Ammon's horn (tissue), 1 donor: ENCODE measurements around the gene DENND4C.

Experiments used
- DNase-seq: peaks from one replicate; pipeline ENCODE4 v3.0.0-alpha.2; 2016; ENCODE audit warnings: low spot score

The DENND4C gene

DNA sequence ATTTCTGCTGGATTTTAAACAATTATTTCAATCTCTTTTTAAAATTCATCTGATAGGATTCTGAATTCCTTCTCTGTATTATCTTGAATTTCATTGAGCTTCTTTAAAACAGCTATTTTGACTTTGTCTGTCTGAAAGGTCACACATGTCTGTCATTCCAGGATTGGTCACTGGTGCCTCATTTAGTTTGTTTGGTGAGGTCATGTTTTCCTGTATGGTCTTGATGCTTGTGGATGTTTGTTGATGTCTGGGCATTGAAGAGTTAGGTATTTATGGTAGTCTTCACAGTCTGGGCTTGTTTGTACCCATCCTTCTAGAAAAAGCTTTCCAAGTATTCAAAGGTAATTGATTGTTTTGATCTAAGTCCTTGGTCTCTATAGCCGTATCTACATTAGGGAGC is 39.1 kb downstream of the DENND4C start:
- DNase-seq: no peak

DNA sequence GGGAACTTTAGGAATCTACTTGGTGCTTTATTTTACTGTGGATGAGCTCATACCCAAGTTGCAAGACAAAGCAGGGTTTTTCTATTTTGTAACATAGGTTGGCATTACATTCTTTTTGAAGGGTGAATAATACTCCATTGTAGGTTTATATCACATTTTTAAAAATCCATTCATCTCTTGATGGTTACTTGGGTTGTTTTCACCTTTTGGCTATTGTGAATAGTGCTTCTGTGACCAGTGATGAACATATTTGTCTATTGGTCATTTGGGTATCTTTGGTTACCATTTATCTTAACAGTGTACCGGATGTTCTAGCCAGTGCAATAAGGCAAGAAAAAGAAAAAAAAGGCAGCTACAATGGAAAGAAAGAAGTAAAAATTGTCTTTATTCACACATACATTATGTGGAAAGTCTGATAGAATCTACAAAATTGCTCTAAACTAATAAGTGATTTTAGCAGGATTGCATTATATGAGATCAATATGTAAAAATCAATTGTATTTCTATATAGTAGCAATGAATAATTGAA is 40.0 kb downstream of the DENND4C start:
- no peak for DNase-seq

DNA sequence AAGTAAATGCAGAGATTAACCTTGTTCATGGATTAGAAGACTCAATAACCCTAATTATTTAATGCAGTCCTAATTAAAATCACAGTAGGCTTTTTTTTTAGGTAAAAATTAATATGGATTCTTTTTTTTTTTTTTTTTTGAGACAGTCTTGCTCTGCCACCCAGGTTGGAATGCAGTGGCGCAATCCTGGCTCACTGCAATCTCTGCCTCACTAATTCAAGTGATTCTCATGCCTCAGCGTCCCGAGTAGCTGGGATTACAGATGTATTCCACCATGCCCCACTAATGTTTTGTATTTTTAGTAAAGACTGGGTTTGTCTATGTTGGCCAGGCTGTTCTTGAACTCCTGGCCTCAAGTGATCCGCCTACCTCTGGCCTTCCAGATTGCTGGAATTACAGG is 40.6 kb downstream of the DENND4C start:
- DNase-seq: no peak

DNA sequence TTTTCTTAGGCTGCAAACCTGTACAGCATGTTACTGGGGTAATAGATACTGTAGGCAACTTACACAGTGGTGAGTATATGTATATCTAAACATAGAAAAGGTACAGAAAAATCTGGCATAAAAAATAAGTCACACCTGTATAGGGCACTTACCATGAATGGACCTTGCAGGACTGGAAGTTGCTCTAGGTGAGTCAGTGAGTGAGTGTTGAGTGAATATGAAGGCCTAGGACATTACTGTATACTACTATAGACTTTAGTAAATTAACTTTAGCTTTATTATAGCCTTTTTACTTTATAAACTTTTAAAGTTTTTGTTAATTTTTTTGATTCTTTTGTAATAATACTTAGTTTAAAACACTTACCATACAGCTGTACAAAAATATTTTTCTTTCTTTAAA is 51.3 kb downstream of the DENND4C start:
- no peak for DNase-seq

DNA sequence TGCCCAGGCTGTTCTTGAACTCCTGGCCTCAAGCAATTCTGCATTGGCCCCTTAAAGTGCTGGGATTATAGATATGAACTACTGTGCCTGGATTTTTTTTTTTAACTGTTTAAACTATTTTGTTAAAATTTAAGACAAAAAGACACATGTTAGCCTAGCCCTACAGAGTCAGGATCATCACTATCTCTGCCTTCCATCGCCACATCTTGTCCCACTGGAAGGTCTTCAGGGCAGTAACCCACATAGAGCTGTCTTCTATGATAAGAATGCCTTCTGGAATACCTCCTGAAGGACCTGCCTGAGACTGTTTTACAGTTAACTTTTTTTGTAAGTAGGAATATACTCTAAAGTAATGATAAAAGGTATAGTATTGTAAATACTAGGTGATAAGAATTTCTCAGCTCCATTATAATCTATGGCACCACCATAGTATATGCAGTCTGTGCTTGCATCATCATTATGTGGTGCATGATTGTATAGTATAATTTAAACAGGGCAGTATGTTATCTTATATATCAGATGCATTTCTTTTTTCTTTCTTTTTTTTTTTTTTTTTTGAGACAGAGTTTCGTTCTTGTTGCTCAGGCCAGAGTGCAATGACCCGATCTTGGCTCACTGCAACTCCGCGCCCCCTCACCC is 52.7 kb downstream of the DENND4C start:
- DNase-seq: no peak

DNA sequence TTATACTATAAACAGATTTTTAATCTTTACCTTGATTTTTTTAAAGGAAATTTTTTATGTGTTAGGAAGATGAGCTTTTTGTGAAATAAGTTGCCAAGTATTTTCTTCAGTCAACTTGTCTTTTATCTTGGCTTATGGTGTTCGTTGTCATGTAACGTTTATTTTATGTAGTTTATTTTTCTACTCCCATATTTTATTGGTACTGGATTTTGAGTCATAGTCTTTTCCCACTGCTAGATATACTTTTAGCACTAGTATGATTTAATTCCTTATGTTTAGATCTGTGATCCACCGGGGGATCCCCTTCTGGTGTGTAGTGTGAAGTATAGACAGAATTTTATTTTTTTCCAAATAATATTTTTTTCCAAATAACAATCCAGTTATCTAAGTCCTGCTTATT is 54.2 kb downstream of the DENND4C start:
- no peak for DNase-seq

DNA sequence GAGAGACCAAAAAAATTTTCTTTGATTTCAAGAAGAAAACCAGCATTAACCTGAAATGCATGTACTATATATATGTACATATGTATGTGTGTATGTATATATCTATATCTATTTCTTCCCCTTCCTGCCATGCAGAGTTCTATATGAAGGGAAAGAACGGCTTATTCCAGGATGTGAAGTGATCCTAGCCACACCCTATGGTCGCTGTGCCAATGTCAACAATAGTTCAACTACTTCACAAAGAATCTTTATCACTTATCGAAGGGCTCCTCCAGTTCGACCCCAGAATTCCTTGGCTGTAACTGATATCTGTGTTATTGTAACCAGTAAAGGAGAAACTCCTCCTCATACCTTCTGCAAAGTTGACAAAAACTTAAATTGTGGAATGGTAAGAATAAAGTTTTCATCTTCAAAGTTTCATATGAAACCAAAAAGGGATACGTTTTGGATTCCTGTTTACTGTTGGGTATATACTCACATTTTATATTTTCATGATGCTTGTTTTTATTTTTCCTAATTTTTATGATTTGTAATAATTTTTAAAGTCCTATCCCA is 56.2 kb downstream of the DENND4C start:
- no peak for DNase-seq

DNA sequence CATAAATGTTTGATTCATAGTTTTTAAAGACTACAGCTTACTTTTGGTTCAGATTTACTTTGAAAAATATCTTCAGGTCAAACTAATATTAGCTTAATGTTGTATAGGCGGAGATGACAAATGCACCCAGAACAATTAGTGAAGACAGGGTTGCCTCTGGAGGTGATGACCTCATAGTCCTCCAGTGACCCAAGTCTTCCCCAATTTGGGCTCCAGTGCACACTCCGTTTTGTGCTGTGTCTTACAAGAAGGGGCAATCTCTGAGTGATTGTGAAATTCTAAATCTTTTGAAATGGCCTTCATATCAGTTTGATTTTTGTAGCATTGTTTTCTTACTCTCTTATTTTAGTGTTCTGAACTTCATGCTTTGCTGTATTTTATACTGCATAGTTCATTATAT is 57.6 kb downstream of the DENND4C start:
- DNase-seq: no peak

DNA sequence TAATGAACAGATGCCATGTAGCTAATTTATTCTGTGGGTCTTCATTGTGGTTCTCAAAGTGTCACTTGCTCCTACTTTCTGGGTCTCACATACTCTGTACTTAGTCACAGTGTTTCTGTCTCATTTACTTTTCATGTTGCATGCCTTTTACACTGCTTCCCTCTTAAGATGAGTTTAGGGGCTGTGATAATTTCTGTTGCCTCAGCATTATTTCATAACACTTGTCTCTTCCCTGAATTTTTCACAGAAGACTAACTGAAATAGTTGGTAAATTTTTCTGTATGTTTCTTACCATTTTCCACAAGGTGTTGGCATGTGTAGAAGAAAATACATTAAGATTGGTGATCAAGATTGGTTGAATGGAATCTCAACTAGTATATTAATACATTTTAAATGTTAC is 59.6 kb downstream of the DENND4C start:
- DNase-seq: no peak

DNA sequence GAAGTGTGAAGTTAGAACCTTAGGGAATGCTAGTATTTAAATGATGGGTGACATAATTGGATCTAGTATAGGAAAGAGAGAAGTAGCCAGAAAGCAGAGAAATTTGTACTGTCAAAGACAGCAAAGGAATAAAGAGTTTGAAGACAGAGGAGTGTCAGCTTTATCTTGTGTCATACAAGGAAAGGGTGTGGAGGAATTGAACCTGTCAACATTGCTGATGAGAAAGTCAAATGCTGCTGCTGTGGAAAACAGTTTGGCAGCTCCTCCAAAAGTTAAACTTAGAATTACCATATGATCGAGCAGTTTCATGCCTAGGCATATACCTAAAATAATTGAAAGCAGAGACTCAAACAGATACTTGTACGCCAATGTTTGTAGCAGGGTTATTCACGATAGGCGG is 63.7 kb downstream of the DENND4C start:
- DNase-seq: no peak

DNA sequence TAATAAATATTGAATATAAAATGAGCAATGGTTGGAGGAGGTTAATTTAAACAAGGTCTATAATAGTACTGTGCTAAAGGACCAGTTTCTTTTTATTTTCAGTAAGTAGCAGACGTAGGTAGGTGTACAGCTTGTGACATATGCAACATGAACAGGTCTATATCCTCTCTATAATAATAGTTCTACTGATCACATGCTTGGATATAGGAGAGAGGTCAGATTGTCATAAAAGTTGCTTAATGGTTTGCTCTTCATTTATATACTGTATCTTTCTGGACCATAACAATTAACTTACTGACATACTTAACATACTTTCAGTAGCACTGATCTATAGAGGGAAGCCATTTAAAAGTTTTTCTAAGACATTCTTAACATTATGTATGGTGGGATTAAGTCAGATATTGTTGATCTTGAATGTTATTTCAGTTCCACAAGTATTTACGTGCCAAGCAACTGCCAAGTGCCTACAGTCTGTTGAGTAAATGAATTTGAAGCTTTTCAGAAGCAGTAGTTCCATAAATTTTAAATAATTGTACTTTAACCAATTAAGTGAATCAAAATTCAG is 68.0 kb downstream of the DENND4C start:
- no peak for DNase-seq

DNA sequence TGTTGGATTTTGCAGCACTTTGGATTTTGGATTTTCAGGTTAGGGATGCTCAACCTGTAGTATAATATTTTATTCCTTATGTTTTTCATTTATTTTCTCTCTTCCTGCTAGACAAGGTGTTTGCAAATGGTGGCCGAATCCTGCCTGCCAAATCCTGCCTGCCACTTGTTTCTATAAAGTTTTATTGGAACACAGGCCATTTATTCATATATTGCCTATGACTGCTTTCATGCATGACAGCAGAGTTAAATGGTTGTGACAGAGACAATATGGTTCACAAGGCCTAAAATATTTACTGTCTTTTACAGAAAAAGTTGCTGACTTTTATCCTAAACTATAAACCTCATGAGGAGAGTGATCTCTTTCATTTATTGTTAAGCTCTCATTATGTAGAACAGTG is 72.7 kb downstream of the DENND4C start:
- no peak for DNase-seq

DNA sequence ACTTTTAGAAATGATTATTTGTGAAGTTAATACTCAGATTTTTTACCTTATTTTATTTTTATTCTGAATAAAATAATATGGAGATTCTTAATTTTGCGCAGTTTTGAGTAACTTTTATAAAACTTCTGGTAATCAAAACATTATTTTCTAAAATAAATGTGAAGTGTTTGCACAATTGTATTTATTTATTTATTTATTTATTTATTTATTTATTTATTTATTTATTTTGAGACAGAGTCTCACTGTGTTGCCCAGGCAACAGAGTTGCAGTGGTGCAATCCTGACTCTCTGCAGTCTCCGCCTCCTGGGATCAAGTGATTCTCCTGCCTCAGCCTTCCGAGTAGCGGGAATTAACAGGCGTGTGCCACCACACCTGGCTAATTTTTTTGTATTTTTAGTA is 76.1 kb downstream of the DENND4C start:
- no peak for DNase-seq

DNA sequence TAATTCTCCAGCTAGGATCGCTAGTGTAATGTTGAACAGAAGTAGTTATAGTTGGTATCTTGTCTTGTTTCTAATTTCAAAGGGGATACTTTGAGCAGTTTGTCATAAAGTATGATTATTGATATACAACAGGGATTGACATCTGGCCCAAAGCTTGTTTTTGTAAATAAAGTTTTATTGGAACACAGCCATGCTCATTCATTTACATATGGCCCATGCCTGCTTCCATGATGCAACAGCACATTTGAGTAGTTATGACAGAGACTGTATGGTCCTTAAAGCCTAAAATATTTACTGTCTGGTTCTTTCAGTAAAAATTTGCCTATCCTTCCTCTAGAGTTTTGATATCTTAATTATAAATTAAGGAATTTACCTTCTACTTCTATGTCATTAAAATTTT is 79.8 kb downstream of the DENND4C start:
- no peak for DNase-seq

DNA sequence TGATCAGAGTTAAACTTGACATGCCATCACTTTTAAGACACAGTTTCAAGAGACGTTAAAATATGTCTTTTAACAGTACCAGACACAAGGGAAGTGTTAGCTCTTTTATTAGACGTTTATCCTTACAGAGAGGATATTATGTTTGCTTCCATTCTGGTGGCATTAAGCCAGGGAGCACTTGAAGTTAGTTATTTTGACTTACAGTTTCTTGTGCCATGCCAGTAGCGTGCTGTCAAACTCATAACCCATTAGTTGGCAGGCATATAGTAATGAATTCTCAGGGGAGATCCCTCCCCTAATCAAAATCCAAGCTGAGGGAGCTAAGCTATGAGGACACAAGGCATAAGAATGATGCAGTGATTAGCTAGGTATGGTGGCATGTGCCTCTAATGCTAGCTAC is 83.1 kb downstream of the DENND4C start:
- no peak for DNase-seq

DNA sequence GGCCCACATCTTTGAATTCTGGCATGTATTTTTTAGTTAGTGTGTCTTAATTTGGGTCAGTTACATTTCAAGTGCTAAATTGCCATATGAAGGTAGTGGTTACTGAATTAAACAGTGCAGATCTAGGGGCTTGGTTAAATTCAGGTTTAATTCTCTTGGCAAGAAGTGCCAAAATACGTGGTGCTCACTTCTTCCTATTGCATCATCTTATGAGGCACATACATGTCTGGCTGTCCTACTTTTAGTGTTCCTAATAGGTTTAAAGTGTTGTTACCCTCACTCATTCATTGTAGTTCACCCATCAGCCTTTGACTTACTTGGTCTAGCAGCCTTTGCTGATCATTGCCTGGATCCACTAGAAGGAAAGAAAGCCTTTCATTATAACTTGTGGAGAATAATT is 90.0 kb downstream of the DENND4C start:
- DNase-seq: no peak

DNA sequence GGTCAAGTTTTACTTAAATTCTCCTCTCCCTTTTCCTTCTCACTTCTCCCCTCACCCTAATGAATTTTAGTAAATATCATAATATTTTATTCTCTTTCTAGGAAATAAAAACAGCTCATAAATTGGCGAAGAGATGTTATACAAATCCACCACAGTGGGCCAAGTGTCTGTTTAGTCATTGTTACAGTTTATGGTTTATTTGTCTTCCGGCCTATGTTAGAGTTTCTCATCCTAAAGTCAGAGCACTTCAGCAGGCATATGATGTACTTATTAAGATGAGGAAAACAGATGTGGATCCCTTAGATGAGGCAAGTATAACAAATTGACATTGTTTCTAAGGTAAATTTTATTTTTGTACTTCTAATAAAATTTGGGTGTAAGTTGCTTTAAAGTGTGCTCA is 101.4 kb downstream of the DENND4C start:
- DNase-seq: no peak

DNA sequence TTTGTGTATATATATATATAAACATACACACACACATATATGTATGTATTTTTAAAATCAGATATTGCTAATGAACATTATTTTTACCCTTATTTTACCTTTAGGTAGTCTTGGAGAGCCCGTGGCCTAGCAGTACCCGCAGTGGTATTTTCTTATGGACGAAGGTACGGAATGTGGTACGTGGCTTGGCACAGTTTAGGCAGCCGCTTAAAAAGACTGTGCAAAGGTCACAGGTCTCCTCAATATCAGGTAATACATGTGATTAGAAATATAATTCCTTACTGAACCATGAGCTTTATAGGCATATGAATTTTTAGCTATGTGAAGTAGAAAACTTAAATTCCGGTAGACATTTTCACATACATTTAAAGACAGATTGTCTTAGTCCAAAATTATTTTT is 105.7 kb downstream of the DENND4C start:
- DNase-seq: no peak

DNA sequence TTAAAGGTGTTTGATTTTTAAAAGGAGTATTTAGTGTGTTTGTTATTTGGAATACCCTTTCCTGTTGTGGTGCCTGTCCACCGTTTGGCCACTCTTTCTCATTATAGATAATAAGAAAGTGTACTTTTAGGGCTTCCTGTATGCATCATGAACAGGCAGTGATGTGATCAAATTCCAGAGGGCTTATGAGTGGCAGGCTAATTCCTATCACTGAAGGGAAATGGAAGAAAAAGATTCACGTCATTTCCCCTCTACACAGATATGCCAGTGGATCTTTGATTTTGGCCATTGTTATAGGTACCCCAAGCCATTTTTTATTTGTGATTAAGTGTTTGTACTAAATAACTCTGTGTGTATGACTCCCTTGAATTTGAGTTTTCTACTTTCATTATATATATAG is 112.5 kb downstream of the DENND4C start:
- no peak for DNase-seq

DNA sequence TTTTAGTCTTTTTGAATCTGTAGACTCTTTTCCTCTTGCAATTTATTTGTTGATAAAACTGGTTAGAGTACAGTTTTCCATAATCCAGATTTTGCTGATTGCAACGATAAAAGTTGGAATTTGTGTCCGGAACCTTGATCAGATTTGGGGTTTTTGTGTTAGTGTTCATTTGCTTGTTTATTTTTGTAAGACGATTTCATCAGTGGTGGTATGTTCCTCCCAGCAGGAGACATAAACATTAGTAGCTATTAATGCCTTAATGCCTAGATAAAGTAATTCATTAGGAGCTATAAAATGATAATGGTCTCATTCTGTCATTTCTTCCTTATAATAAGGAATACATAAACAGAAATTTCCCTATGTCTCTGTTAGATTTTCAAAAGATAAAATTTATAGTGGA is 128.2 kb downstream of the DENND4C start:
- no peak for DNase-seq

DNA sequence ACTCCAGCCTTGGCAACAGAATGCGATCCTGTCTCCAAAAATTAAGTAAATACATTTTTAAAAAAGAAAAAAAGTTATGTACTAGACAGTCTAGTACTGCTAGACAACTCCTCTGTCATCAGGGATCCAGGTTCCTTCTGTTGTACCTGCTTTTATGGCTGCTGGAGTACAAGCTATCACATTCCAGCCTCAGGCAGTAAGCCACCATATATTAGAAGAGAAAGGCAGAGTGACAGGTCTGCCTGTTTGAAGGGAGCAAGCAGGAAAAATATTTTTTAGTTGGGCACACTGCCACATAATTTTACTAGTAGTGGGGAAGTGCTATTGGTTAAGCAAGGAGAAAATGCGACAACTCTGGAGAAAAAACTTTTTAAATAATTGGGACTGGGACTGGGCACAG is 138.6 kb downstream of the DENND4C start:
- no peak for DNase-seq

DNA sequence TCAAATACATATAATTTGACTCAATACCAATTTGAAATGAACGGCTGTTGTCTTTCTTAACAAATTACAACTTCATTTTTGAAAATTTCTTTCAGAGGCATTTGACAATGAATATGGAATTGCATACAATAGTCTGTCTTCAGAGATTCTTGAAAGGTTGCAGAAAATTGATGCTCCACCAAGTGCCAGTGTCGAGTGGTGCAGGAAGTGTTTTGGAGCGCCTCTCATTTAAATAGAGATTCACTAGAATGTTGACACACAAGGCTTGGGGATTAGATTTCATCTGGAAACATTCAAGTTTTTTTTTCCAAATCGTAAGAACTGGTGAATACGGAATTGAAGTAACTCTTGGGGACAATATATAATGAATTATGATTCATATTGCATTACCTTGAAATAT is 141.4 kb downstream of the DENND4C start:
- no peak for DNase-seq

DNA sequence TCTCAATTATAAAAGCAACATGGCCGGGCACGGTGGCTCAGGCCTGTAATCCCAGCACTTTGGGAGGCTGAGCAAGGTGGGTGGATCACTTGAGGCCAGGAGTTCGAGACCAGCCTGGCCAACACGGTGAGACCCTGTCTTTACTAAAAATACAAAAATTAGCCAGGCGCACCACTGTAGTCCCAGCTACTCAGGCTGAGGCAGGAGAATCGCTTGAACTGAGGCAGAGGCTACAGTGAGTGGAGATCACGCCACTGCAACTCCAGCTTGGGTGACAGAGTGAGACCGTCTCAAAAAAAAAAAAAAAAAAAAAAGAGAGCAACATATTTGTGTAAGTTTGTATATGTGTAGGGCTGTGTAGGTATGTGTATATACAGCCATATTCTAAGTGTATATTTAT is 142.1 kb downstream of the DENND4C start:
- DNase-seq: no peak

DNA sequence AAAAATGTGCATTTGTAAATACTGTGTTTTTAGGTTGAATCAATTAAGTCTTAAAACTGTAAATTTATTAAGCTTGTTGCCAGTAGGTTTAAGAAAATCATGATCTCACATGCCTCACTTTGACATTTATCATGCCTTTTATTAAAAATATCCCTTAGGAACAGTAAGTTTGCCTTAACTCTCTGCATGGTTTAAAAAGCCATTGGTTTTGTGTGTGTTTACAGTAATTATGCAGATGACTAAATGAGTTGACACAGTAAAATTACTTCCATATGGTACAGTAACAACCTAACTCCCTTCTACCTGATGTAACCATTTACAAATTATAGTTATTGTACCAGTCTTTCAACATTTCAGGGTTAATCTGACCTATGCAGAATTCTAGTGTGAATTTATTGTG is 143.0 kb downstream of the DENND4C start:
- no peak for DNase-seq
